ENCODE data around the gene DHX30.
A peak's percentile ranks its signal among the peaks of the same experiment; 100 is the strongest.
"Not testable (repeated sequence)": the region's sequence is repeated elsewhere in the genome, so short reads cannot be mapped to it uniquely, and the experiment has no call there.

Gene DHX30

GRCh38 chr3:47802734-47803479, at the start of gene DHX30:
Gene DHX30 (plus strand): TSS chr3:47803138. CDS start chr3:47810684, 7,546 bp downstream.
- peak; percentile 58 for DNase-seq (ENCODE audit: low read depth, low spot score)

- no peak for DNase-seq (ENCODE audit: low read depth, low spot score)
Observed at GRCh38 chr3:47758261-47759025, 44.5 kb upstream of the DHX30 start.

- DNase-seq (ENCODE audit: low read depth, low spot score): not testable (repeated sequence)
Observed at GRCh38 chr3:47760207-47760606, 42.7 kb upstream of the DHX30 start.

- DNase-seq (ENCODE audit: low read depth, low spot score): no peak
Observed at GRCh38 chr3:47761046-47761445, 41.9 kb upstream of the DHX30 start.

GRCh38 chr3:47762233-47762632, 40.7 kb upstream of the DHX30 start:
- DNase-seq (ENCODE audit: low read depth, low spot score): no peak

- DNase-seq (ENCODE audit: low read depth, low spot score): no peak
Observed at GRCh38 chr3:47766186-47766585, 36.8 kb upstream of the DHX30 start.

- no peak for DNase-seq (ENCODE audit: low read depth, low spot score)
Observed at GRCh38 chr3:47772047-47772446, 30.9 kb upstream of the DHX30 start.

GRCh38 chr3:47772788-47773187, 30.1 kb upstream of the DHX30 start:
- DNase-seq (ENCODE audit: low read depth, low spot score): no peak

GRCh38 chr3:47778746-47779145, 24.2 kb upstream of the DHX30 start:
- no peak for DNase-seq (ENCODE audit: low read depth, low spot score)

GRCh38 chr3:47780741-47781684, 21.9 kb upstream of the DHX30 start:
- DNase-seq (ENCODE audit: low read depth, low spot score): no peak

GRCh38 chr3:47781685-47782445, 21.1 kb upstream of the DHX30 start, which contains the start of gene SMARCC1:
Gene SMARCC1 (minus strand): TSS chr3:47781893. CDS start chr3:47781797, 96 bp downstream.
- DNase-seq (ENCODE audit: low read depth, low spot score): peak; percentile 94

- DNase-seq (ENCODE audit: low read depth, low spot score): no peak
Observed at GRCh38 chr3:47782446-47783308, 20.3 kb upstream of the DHX30 start.

GRCh38 chr3:47783673-47784072, 19.3 kb upstream of the DHX30 start:
- no peak for DNase-seq (ENCODE audit: low read depth, low spot score)

- DNase-seq (ENCODE audit: low read depth, low spot score): no peak
Observed at GRCh38 chr3:47791193-47791855, 11.6 kb upstream of the DHX30 start.

GRCh38 chr3:47792699-47793098, 10.2 kb upstream of the DHX30 start:
- DNase-seq (ENCODE audit: low read depth, low spot score): no peak

GRCh38 chr3:47794544-47794943, 8.4 kb upstream of the DHX30 start:
- no peak for DNase-seq (ENCODE audit: low read depth, low spot score)

GRCh38 chr3:47799733-47800132, 3.2 kb upstream of the DHX30 start:
- no peak for DNase-seq (ENCODE audit: low read depth, low spot score)

- DNase-seq (ENCODE audit: low read depth, low spot score): peak; percentile 22
Observed at GRCh38 chr3:47803480-47804025, 615 bp downstream of the DHX30 start.

- DNase-seq (ENCODE audit: low read depth, low spot score): no peak
Observed at GRCh38 chr3:47804577-47804976, 1.6 kb downstream of the DHX30 start.
